Uterus (tissue), 2 donors: ENCODE data around the gene NCS1.

Experiments used
- POLR2A ChIP-seq, 2 donors: fragments of 450-650 bp; IDR thresholded peaks; one replicate each; pipeline ENCODE4 v1.6.1; 2016; ENCODE audit warnings: antibody characterized with exemption in 2 of 2, mild to moderate bottlenecking in 1 of 2, moderate library complexity in 1 of 2
- TF ChIP-seq, protein P1 (sequence below), 4 experiments: fragments of 200-600 bp in 2 of 4; fragments of 450-650 bp in 2 of 4; sonication (generic) in 2 of 4; IDR thresholded peaks; one replicate each; pipeline ENCODE4 v1.5.1; 2016 to 2019; ENCODE audit warnings: antibody characterized with exemption in 4 of 4, mild to moderate bottlenecking in 2 of 4, moderate library complexity in 1 of 4

DNA sequence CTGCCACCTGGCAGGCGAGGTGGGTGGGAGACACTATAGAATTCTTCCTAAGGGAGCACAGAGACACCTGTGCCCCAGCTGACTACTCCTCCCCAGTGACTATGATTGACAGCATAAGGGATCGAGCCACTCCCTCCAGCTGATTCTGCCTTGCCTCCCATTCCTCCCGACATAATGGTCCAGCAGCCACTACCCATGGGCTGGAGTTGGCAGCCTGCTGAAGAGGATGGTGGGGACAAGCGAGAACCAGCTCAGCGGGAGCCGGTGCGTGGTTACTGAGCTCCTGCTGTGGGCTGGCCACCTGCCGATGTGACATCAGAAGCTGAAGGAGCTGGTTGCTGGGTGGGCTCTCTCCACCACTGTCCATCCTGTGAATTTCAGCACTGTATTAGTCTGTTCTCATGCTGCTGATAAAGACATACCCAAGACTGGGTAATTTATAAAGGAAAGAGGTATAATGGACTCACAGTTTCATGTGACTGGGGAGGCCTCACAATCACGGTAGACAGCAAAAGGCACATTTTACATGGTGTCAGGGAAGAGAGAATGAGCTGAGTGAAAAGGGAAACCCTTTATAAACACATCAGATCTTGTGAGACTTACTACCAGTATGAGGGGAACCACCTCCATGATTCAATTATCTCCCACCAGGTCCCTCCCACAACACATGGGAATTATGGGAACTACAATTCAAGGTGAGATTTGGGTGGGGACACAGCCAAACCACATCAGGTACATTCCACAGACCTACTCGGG, 12.1 kb upstream of the NCS1 start:
- TF ChIP-seq, protein P1, sequence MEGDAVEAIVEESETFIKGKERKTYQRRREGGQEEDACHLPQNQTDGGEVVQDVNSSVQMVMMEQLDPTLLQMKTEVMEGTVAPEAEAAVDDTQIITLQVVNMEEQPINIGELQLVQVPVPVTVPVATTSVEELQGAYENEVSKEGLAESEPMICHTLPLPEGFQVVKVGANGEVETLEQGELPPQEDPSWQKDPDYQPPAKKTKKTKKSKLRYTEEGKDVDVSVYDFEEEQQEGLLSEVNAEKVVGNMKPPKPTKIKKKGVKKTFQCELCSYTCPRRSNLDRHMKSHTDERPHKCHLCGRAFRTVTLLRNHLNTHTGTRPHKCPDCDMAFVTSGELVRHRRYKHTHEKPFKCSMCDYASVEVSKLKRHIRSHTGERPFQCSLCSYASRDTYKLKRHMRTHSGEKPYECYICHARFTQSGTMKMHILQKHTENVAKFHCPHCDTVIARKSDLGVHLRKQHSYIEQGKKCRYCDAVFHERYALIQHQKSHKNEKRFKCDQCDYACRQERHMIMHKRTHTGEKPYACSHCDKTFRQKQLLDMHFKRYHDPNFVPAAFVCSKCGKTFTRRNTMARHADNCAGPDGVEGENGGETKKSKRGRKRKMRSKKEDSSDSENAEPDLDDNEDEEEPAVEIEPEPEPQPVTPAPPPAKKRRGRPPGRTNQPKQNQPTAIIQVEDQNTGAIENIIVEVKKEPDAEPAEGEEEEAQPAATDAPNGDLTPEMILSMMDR (IDR thresholded peaks at IDR 0.05), result no peak
- no peak for TF ChIP-seq POLR2A (IDR thresholded peaks at IDR 0.05)
